HCT116 (cell line): Measurements from ENCODE around the gene TRERF1. TPM values are rescaled to one million over a fixed set of nuclear protein-coding genes. Genes with fewer than 3 reads are reported as not detected.

Source experiments
- ATAC-seq: fragments of 200-7000 bp; cut with Tn5 transposase; 2 replicates; pipeline ENCODE4 v1.9.1; 2020; ENCODE audit warnings: mild to moderate bottlenecking, moderate library complexity
- BruUV-seq: library from RNA; stranded (reverse); fragments of 400-500 nt; replicated peaks from 2 replicates; lab custom pipeline; 2021; lab: Mats Ljungman, UMichigan
- CTCF ChIA-PET: fragments of 300-600 bp; sonication (Branson Sonifier 250); formaldehyde crosslinking; loops from one replicate; lab custom pipeline; 2021; ENCODE audit warnings: antibody characterized with exemption; lab: Charles Lee
- POLR2A ChIA-PET: fragments of 300-600, 350-600 bp; sonication (Branson Sonifier 250); formaldehyde crosslinking; loops from one replicate; lab custom pipeline; 2021; ENCODE audit warnings: antibody characterized with exemption; lab: Charles Lee
- RAD21 ChIA-PET, 2 experiments: fragments of 300-600 bp; sonication (Branson Sonifier 250); formaldehyde crosslinking; loops; one replicate each; lab custom pipeline; 2023; ENCODE audit warnings: low total read pairs in 2 of 2; ENCODE audit not compliant: uncharacterized antibody in 2 of 2, unreplicated experiment in 2 of 2, low non-redundant PET in 1 of 2; lab: Charles Lee
- DNase-seq: peaks from one replicate; pipeline ENCODE4 v3.0.0-alpha.2; 2010; ENCODE audit warnings: low read depth, low spot score
- H2AFZ ChIP-seq: fragments of 200-600 bp; shearing (Covaris generic), sonication (generic); 2 replicates; pipeline ENCODE4 v1.6.1; 2017; ENCODE audit warnings: low read depth, mixed run types, mixed read lengths, antibody characterized with exemption, low read length; ENCODE audit not compliant: poor library complexity, severe bottlenecking
- H3K27ac ChIP-seq: 2 replicates; pipeline ENCODE4 v1.5.1; 2012; ENCODE audit warnings: low read depth, low read length
- H3K27me3 ChIP-seq: fragments of 200-600 bp; sonication (generic); 2 replicates; pipeline ENCODE4 v1.6.1; 2016; ENCODE audit warnings: mixed run types, low read length, mixed read lengths; ENCODE audit not compliant: insufficient read depth
- H3K36me3 ChIP-seq, 2 experiments: fragments of 200-500 bp in 1 of 2; fragments of 200-600 bp in 1 of 2; sonication (Bioruptor generic) in 1 of 2; sonication (generic) in 1 of 2; 2 replicates each; pipeline versions ENCODE4 v1.5.1 to v1.6.1; 2014 to 2016; ENCODE audit warnings: low read length in 2 of 2, inconsistent platforms in 1 of 2, mixed read lengths in 1 of 2, mixed run types in 1 of 2; ENCODE audit not compliant: insufficient read depth in 2 of 2, control insufficient read depth in 1 of 2
- H3K4me1 ChIP-seq, 2 experiments: fragments of 200-600 bp in 1 of 2; sonication (generic) in 1 of 2; 2 replicates each; pipeline versions ENCODE4 v1.5.1 to v1.6.1; 2012 to 2017; ENCODE audit warnings: low read length in 2 of 2, inconsistent platforms in 1 of 2, mild to moderate bottlenecking in 1 of 2, mixed read lengths in 1 of 2, mixed run types in 1 of 2, moderate library complexity in 1 of 2; ENCODE audit not compliant: insufficient read depth in 2 of 2, control insufficient read depth in 1 of 2
- H3K4me2 ChIP-seq: fragments of 200-600 bp; sonication (generic); 2 replicates; pipeline ENCODE4 v1.6.1; 2017; ENCODE audit warnings: mixed run types, low read length, mixed read lengths
- H3K4me3 ChIP-seq, 2 experiments: fragments of 200-600 bp in 1 of 2; sonication (generic) in 1 of 2; replicated peaks in 1 of 2; 2 replicates each; pipeline ENCODE4 v1.5.1; 2011 to 2016; ENCODE audit warnings: low read length in 2 of 2, control low read depth in 1 of 2, low read depth in 1 of 2, mild to moderate bottlenecking in 1 of 2, mixed read lengths in 1 of 2, mixed run types in 1 of 2
- H3K79me2 ChIP-seq: fragments of 200-600 bp; sonication (generic); 2 replicates; pipeline ENCODE4 v1.6.1; 2017; ENCODE audit warnings: mild to moderate bottlenecking, mixed run types, low read length, moderate library complexity, mixed read lengths; ENCODE audit not compliant: insufficient read depth
- H3K9ac ChIP-seq: fragments of 200-600 bp; sonication (generic); 2 replicates; pipeline ENCODE4 v1.6.1; 2016; ENCODE audit warnings: low read length, mixed read lengths
- H3K9me2 ChIP-seq: fragments of 200-600 bp; sonication (generic), shearing (Covaris generic); 2 replicates; pipeline ENCODE4 v1.6.1; 2017; ENCODE audit warnings: mixed run types, mild to moderate bottlenecking, moderate library complexity; ENCODE audit not compliant: insufficient read depth
- H3K9me3 ChIP-seq, 2 experiments: fragments of 200-500 bp in 1 of 2; fragments of 200-600 bp in 1 of 2; sonication (Bioruptor generic) in 1 of 2; sonication (generic) in 1 of 2; 2 replicates each; pipeline ENCODE4 v1.6.1; 2014 to 2017; ENCODE audit warnings: low read length in 2 of 2, mixed read lengths in 2 of 2, inconsistent platforms in 1 of 2, low read depth in 1 of 2, mild to moderate bottlenecking in 1 of 2, mixed run types in 1 of 2, moderate library complexity in 1 of 2; ENCODE audit not compliant: control insufficient read depth in 1 of 2, insufficient read depth in 1 of 2
- H4K20me1 ChIP-seq: fragments of 200-600 bp; sonication (generic), shearing (Covaris generic); 2 replicates; pipeline ENCODE4 v1.6.1; 2017; ENCODE audit warnings: mixed run types, mild to moderate bottlenecking, moderate library complexity; ENCODE audit not compliant: insufficient read depth
- CBX3 ChIP-seq: IDR thresholded peaks from 2 replicates; pipeline ENCODE4 v1.6.1; 2012; ENCODE audit warnings: low read depth
- EGR1 ChIP-seq: IDR thresholded peaks from 2 replicates; pipeline ENCODE4 v1.6.1; 2012; ENCODE audit warnings: low read depth
- EZH2 ChIP-seq: fragments of 200-600 bp; sonication (generic); IDR thresholded peaks from 2 replicates; pipeline ENCODE4 v1.6.1; 2017; ENCODE audit warnings: antibody characterized with exemption, mixed run types
- EZH2phosphoT487 ChIP-seq: fragments of 200-600 bp; IDR thresholded peaks from 2 replicates; pipeline ENCODE4 v1.6.1; 2018; ENCODE audit warnings: antibody characterized with exemption, borderline replicate concordance
- FOSL1 ChIP-seq: IDR thresholded peaks from 2 replicates; pipeline ENCODE4 v1.6.1; 2012; ENCODE audit warnings: low read depth
- POLR2A ChIP-seq: IDR thresholded peaks from 2 replicates; pipeline ENCODE4 v1.7.0; 2011; ENCODE audit warnings: borderline replicate concordance; ENCODE audit not compliant: insufficient read depth, insufficient read length; ENCODE audit errors: extremely low read depth
- POLR2AphosphoS5 ChIP-seq: IDR thresholded peaks from 2 replicates; pipeline ENCODE4 v1.6.1; 2011; ENCODE audit warnings: mild to moderate bottlenecking, low read depth, low read length, moderate library complexity
- RAD21 ChIP-seq: IDR thresholded peaks from 2 replicates; pipeline ENCODE4 v1.6.1; 2012; ENCODE audit warnings: low read depth, mild to moderate bottlenecking
- SIN3A ChIP-seq: IDR thresholded peaks from 2 replicates; pipeline ENCODE4 v1.6.1; 2012; ENCODE audit warnings: low read depth
- SP1 ChIP-seq: IDR thresholded peaks from 2 replicates; pipeline ENCODE4 v1.6.1; 2012; ENCODE audit warnings: low read depth
- SRF ChIP-seq: IDR thresholded peaks from 2 replicates; pipeline ENCODE4 v1.6.1; 2012; ENCODE audit warnings: low read depth
- TCF7L2 ChIP-seq: IDR thresholded peaks from 2 replicates; pipeline ENCODE4 v1.7.0; 2011; ENCODE audit warnings: borderline replicate concordance, inconsistent platforms; ENCODE audit not compliant: insufficient read depth, insufficient read length; ENCODE audit errors: extremely low read depth
- ZFX ChIP-seq: fragments of 450-650 bp; IDR thresholded peaks from 2 replicates; pipeline ENCODE4 v1.6.1; 2017
- intact Hi-C: fragments of 100-400 bp; cut with micrococcal nuclease; formaldehyde crosslinking; loops from 2 replicates; pipeline ENCODE4 v1.10.0; 2022
- total RNA-seq: library from RNA; stranded (reverse); gene quantifications from one replicate; pipeline ENCODE4 v1.2.1, GENCODE V29; 2021; ENCODE audit not compliant: unreplicated experiment
- TF ChIP-seq, protein P1 (sequence below): IDR thresholded peaks from 2 replicates; pipeline ENCODE4 v1.6.1; 2012; ENCODE audit warnings: low read depth
- TF ChIP-seq, protein P2 (sequence below): IDR thresholded peaks from 2 replicates; pipeline ENCODE4 v1.6.1; 2012
- TF ChIP-seq, protein P3 (sequence below): IDR thresholded peaks from 2 replicates; pipeline ENCODE4 v1.6.1; 2012

The TRERF1 gene
- total RNA-seq, 1 experiment from 2014 or later: 12.4 TPM

DNA sequence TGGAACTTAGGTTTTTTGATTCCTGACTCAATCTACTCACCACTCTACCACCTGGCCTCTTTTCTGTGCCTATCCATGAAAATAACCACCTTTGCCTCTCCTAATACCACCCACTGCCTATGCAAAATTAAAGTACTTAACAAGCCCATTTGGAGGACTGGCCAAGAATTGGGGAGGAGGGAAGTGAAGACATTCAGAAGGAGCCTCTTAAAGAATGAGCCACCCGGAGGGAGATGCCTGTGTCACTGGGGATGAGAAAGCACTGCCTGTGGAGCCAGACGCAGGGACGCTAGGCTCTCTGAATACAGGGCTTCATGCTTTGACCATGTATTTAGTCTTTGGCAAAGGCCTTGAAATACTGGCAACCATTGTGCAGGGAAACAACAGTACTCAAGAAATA, 194.1 kb downstream of the TRERF1 start:
- Histone ChIP-seq H4K20me1 (no peaks in the 10 kb centered on the region), H2AFZ (no peak overlapping the region), H3K9me2 (no peaks in the 10 kb centered on the region), H3K36me3 (peaks cover 4 to 5% of the 10 kb centered on the region in 2 experiments; a peak in 1 of 4 replicates), H3K4me3 (no peak overlapping the region), H3K9me3 (no peaks in the 10 kb centered on the region), H3K79me2 (no peaks in the 10 kb centered on the region), H3K9ac (no peak overlapping the region), H3K27me3 (no peaks in the 10 kb centered on the region), H3K4me1 (peaks cover 8 to 23% of the 10 kb centered on the region in 2 experiments; a peak in 3 of 4 replicates), H3K4me2 (no peak overlapping the region), H3K27ac (no peak overlapping the region)
- BruUV-seq: no TSS peak
- ATAC-seq (no peak), DNase-seq (no peak)
- ChIA-PET POLR2A (no interaction called here), RAD21 (no interaction called here), CTCF (interaction anchor here (1.1 kb wide), 1 partner anchor 27 kb away, joined by 3 read pairs; no protein-coding TSS in a partner anchor)
- intact Hi-C loops: no loop called here
- TF ChIP-seq EZH2 (no peak), SIN3A (no peak), CBX3 (no peak), EGR1 (no peak), ZFX (no peak), SRF (no peak), FOSL1 (no peak), POLR2AphosphoS5 (no peak), RAD21 (no peak), SP1 (no peak), EZH2phosphoT487 (no peak), TCF7L2 (no peak), POLR2A (no peak)
- TF ChIP-seq, protein P1, sequence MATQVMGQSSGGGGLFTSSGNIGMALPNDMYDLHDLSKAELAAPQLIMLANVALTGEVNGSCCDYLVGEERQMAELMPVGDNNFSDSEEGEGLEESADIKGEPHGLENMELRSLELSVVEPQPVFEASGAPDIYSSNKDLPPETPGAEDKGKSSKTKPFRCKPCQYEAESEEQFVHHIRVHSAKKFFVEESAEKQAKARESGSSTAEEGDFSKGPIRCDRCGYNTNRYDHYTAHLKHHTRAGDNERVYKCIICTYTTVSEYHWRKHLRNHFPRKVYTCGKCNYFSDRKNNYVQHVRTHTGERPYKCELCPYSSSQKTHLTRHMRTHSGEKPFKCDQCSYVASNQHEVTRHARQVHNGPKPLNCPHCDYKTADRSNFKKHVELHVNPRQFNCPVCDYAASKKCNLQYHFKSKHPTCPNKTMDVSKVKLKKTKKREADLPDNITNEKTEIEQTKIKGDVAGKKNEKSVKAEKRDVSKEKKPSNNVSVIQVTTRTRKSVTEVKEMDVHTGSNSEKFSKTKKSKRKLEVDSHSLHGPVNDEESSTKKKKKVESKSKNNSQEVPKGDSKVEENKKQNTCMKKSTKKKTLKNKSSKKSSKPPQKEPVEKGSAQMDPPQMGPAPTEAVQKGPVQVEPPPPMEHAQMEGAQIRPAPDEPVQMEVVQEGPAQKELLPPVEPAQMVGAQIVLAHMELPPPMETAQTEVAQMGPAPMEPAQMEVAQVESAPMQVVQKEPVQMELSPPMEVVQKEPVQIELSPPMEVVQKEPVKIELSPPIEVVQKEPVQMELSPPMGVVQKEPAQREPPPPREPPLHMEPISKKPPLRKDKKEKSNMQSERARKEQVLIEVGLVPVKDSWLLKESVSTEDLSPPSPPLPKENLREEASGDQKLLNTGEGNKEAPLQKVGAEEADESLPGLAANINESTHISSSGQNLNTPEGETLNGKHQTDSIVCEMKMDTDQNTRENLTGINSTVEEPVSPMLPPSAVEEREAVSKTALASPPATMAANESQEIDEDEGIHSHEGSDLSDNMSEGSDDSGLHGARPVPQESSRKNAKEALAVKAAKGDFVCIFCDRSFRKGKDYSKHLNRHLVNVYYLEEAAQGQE: no peak
- TF ChIP-seq, protein P2, sequence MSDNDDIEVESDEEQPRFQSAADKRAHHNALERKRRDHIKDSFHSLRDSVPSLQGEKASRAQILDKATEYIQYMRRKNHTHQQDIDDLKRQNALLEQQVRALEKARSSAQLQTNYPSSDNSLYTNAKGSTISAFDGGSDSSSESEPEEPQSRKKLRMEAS: no peak
- TF ChIP-seq, protein P3, sequence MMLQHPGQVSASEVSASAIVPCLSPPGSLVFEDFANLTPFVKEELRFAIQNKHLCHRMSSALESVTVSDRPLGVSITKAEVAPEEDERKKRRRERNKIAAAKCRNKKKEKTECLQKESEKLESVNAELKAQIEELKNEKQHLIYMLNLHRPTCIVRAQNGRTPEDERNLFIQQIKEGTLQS: no peak
